GM23248 (cell line): ENCODE results near the gene TM4SF18.

Experiments used
- EZH2 ChIP-seq: fragments of 200-600 bp; sonication (generic); IDR thresholded peaks from 2 replicates; pipeline ENCODE4 v1.6.1; 2018; ENCODE audit warnings: antibody characterized with exemption, mild to moderate bottlenecking; ENCODE audit not compliant: insufficient read depth, poor library complexity, severe bottlenecking
- EZH2phosphoT487 ChIP-seq: fragments of 200-600 bp; sonication (generic); IDR thresholded peaks from 2 replicates; pipeline ENCODE4 v1.6.1; 2018; ENCODE audit warnings: antibody characterized with exemption, moderate library complexity, mild to moderate bottlenecking, low read depth; ENCODE audit not compliant: insufficient read depth

DNA sequence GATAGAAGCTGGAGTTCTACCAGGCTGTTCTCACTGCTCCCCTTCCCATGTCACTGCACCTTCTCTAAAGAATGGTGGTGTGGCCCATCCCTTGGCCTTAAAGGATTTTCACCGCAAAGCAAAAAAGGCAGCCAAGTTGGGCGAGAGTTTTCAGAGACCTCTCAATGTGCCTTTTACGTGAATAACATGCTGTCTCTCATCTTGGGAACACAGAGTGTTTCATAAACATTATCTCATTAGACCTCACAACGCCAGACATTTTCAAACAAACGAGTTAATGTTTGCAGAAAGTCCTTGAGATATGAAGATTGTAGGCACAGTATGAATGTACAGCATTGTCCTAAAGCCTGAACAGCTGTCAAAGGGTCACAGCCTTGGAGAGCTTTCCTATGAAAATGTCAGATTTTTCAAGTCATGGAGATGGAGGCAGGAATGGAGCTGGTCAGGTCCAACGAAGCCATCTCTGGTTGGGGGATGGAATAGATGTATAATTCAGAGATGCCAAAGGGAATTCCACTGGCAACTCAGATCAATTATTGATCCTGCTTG, 22.7 kb upstream of the TM4SF18 start:
- no peak for TF ChIP-seq EZH2phosphoT487
- no peak for TF ChIP-seq EZH2
